GF-D8 (cell line): Measurements from ENCODE around the gene FAM120B.
"Not testable (repeated sequence)": the region's sequence is repeated elsewhere in the genome, so short reads cannot be mapped to it uniquely, and the experiment has no call there.

ENCODE experiments used
- DNase-seq: peaks from one replicate; lab custom pipeline; 2025; lab: John Stamatoyannopoulos, UW

FAM120B gene

DNA sequence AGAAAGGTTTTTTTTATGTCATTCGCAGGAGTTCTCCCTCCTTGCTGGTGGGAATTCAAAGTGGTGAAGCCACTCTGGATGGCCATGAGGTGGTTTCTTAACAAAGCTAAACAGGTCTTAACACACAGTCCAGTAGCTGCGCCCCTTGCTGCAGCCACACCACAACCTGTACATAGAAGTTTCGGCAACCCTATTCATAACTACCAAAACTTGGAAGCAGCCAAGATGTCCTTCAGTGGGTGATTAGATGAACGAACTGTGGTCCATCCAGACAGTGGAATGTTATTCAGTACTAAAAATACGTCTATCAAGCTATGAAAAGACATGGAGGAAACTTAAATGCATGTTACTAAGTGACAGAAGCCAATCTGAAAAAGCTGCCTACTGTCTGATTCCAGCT is 78.9 kb downstream of the FAM120B start:
- DNase-seq, result no peak

DNA sequence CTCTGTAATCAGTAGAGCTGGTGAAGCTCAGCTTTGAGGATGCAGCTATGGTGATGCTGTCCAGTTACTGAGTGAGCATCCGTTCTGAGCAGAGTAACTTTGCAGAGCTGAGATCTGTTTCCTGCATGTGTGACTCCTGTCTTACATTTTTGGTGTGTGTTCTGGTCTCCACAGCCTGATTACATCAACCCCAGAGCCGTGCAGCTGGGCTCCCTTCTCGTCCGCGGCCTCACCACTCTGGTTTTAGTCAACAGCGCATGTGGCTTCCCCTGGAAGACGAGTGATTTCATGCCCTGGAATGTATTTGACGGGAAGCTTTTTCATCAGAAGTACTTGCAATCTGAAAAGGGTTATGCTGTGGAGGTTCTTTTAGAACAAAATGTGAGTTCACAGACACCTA is 81.6 kb downstream of the FAM120B start:
- no peak for DNase-seq

DNA sequence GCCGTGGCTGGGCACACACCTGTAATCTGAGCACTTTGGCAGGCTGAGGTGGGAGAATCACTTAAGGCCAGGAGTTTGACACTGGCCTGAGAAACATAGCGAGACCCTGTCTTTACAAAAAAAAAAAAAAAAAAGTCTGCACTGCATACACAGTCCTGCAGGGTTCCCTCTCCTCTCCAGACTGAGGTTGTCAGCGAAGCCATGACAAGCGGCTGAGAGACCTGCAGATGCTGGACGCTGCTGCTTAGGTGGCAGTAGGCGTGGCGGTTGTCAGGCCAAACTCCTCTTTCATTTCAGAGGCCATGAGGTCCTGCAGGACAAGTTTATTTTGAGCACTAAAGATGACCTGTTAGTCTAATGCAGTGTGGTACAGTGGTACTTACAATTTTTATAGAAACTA is 86.5 kb downstream of the FAM120B start:
- no peak for DNase-seq

DNA sequence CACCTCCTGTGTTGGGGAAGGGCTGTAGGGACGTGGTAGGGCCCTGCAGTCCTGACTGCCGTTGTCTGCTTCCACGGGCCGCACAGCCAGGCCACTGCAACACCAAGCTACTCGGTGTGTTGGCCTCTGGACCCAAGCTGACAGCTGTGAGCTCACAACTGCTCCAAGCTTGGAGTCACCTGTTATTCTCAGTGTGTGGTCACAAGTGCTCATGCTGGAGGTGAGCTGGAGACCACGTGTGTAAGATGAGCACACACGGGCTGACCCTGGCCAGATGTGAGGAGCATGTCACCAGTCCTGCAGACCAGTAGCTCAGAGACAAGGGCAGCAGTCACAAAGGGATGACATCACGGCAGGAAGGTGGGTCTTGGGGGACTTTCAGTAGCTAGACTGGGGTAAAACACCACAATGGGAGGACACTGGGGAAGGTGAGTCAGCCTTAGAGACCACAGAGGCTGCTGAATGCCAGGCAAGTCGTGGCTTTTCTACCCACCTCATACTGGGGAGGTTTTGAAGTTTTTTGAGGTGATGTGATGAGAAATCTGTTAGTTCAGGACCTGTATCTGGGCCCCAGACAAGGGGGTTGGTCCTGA is 87.3 kb downstream of the FAM120B start:
- DNase-seq, result no peak

GRCh38 chr6:170394980-170395379 is 88.4 kb downstream of the FAM120B start:
- no peak for DNase-seq

DNA sequence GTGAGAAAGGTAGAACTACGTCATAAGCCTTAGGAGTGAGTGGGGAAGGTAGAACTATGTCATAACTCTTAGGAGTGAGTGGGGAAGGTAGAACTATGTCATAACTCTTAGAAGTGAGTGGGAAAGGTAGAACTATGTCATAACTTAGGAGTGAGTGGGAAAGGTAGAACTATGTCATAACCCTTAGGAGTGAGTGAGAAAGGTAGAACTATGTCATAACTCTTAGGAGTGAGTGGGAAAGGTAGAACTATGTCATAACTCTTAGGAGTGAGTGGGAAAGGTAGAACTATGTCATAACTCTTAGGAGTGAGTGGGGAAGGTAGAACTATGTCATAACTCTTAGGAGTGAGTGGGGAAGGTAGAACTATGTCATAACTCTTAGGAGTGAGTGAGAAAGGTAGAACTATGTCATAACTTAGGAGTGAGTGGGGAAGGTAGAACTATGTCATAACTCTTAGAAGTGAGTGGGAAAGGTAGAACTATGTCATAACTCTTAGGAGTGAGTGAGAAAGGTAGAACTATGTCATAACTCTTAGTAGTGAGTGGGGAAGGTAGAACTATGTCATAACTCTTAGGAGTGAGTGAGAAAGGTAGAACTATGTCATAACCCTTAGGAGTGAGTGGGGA is 92.3 kb downstream of the FAM120B start:
- not testable (repeated sequence) for DNase-seq

GRCh38 chr6:170399955-170400558 is 93.5 kb downstream of the FAM120B start:
- DNase-seq, result not testable (repeated sequence)

GRCh38 chr6:170402318-170403040 is 95.9 kb downstream of the FAM120B start:
- no peak for DNase-seq

DNA sequence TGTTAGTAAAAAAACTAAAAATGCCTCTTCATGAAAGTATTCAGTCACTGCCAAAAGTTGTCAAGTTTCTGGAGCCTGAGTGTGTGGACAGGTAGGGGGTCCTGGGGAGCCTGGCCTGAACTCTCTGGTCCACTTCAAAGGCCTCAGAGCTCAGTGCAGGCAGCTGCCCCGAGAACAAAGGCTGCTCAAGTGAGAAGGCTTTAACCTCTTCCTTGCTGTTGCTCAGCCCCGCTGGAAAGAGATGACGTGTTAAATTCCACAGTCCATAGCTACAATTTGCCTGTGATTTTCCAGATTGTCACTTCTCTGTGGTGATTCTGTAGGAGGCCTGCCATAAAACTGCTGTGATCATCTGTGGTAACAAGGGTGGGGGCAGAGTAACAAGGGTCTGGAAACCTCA is 96.9 kb downstream of the FAM120B start:
- DNase-seq, result no peak

- no peak for DNase-seq
Observed at GRCh38 chr6:170404036-170404435, 97.5 kb downstream of the FAM120B start.

DNA sequence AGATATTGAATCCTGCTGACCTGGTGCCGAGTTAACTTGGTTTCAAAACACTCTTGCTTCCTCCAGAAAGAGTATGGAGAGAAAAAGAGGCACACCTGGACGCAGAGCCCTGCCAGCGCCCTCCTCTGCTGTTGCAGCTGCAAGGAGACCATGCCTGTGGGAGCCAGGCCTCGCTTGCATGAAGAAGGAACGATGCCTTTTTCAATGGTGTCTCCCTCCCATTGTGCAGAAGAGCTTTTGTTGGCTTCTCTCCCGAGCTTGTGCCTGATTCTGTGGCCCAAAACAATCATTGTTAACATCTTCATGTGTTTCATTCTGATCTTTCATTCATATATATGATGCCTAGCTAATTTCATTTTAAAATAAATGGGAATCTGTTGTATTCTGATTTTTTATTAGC is 98.1 kb downstream of the FAM120B start:
- no peak for DNase-seq

- DNase-seq, result no peak
Observed at GRCh38 chr6:170405311-170405975, 98.9 kb downstream of the FAM120B start.

- DNase-seq, result no peak
Observed at GRCh38 chr6:170407200-170407599, 100.6 kb downstream of the FAM120B start.

DNA sequence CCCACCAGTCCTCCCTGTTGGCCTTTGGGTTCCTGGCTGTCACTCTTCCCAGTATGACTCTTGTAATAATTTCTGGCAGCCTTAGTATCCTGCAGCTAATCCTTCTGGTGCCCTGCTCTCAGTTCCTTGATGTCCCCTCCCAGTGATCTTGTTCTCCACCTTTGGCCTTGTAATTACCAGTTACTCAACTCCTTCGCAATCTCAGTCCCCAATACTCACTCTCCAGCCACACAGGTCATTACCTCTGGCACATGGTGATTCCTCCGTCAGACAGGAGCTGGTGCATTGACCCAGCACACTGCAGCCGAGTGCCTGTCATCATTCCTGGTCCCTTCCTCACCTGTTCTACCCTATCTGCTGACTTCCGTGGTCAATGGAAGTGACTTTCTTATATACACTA is 101.4 kb downstream of the FAM120B start:
- DNase-seq, result no peak

DNA sequence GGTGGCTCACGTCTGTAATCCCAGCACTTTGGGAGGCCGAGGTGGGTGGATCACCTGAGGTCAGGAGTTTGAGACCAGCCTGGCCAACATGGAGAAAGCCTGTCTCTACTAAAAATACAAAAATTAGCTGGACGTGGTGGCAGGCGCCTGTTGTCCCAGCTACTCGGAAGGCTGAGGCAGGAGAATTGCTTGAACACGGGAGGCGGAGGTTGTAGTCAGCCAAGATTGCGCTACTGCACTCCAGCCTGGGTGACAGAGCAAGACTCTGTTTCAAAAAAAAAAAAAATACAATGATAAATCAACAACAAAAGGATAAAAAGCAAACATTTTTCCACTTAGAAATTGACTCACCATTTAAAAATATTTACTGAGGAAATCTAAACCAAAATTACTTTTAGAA is 103.2 kb downstream of the FAM120B start:
- DNase-seq, result not testable (repeated sequence)

DNA sequence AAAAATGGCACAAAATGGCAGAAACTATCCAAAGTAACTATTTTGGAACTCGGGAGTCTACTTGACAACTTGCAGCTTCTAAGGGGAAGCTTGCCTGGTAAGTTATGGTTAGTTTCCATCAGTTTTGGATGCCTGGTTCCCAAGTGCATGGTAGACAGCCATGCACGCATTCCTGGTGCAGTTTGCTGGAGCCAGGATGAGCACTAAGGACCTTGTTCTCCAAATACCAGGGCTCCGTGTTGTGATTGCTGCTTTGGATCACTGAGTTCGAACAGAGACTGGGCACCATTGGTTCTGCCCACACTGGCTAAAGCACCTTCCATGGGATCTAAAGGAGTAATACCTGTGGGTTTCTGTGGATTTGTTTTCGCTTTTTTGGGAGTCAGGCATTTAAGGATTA is 103.7 kb downstream of the FAM120B start:
- DNase-seq, result no peak

DNA sequence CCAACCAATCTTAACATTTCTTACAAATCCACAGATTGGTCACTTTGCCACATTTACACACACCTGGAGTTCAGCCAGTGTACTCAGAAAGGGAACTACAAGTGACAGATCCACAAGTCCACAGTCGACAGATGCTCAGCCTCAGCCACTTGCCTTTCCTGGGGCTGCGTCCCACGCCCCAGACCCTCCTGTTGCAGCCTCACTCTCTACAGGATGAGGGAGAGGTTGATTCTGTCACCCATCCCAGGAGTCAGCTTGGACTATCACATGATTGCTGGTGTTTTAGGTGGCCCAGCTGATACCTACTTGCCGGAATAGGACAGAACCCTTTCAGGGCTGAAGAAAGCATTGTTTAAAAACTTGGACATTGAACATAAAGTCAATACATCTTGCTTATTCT is 108.8 kb downstream of the FAM120B start:
- DNase-seq, result no peak

DNA sequence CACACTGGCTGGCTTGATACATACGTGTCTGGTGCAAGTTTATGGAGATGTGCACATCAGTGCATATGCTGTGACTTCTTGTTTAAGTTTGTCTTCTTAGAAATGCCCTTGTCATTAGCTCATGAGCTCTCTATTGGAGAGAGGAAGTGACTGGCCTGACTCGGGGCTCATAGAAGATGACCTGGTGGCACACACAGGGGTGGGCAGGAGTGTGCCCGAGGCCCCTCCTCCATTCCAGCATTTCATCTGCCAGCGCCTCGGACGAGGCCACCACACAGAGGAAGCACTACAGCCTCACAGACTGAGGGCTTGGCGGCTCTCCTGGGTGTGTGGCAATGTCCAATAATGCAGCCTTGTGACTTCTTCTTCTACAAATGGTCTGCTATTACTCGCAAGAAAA is 109.7 kb downstream of the FAM120B start:
- no peak for DNase-seq

DNA sequence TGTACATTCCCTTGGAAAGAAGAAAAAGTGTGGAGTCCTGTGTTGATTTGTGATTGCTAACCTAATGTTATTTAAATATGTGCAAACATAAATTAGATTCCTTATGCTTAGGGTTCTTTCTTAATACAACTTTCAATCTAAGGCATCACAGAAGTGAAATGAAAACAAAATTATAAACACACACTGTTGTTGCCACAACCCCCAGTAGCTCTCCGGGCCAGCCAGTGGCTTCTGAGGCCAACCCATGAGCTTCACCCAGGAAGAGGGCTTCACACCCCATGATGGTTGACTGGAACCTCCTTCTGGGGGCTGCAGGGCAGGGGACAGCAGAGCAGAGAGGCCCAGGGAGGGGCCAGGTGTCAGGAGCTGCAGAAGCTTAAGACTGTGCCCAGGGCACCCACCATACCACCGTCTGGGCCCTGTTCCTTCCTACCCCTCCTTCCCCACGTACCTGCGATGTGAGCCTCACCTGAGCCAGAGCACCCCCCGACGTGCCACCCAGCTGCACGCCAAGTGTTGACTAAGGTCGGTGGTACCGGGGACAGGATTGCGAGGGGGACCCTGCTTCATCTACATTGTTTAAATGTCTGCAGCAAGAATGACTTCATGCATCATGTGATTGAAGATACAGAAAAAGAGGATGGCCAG is 110.5 kb downstream of the FAM120B start:
- no peak for DNase-seq

- no peak for DNase-seq
Observed at GRCh38 chr6:170417881-170418280, 111.3 kb downstream of the FAM120B start.

DNA sequence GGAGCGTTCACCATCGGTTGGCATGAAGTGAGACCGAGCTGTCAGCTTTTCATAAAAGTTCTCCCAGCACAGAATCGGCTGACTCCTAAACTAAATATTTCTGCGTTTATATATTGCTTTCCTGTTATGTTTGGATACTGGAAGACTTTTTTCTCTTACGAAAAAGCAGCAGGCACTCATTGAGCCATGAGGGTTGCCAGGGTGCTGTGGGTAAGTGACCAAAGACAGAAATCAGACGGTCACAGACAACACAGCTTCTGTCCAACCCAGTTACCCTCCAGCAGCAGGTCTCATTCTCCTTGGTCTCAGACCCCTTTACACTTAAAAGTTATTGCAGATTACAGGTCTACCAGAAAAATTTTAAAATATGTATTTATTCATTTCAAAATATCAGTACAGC is 113.7 kb downstream of the FAM120B start:
- no peak for DNase-seq
